ENCODE measurements around the gene TMEM14A. TPM values are rescaled to one million over a fixed set of nuclear protein-coding genes. Genes with fewer than 3 reads are reported as not detected.

Gene TMEM14A
- 17.0 and 21.3 TPM in 2 replicates for total RNA-seq

GRCh38 chr6:52670502-52671409 lies at the start of gene TMEM14A:
TMEM14A (plus strand) TSS chr6:52671113; CDS start chr6:52677103, 5,990 bp downstream.

Small RNA genes lying within 50 kb of the gene (small RNA-seq; reads per million reads assigned to genes)
- gene AL109918.2, result not detected

Other genes with a start within 250 kb of the TMEM14A start
- gene TRAM2, start 94.1 kb upstream of the TMEM14A start, total RNA-seq, result 84.3 and 87.9 TPM in 2 replicates
- gene GSTA2, start 92.4 kb downstream of the TMEM14A start, total RNA-seq, result not detected in 2 replicates
- gene GSTA1, start 132.7 kb downstream of the TMEM14A start, total RNA-seq, result not detected in 2 replicates
- not detected in 2 replicates for gene GSTA5, start 169.7 kb downstream of the TMEM14A start, total RNA-seq
- gene GSTA3, start 238.6 kb downstream of the TMEM14A start, total RNA-seq, result not detected in 2 replicates

All from vein endothelial cell (primary cell).